Heart left ventricle (tissue), 13 donors: ENCODE measurements around the gene IPP.

Source experiments
- CTCF ChIP-seq, 12 donors: fragments of 200-600 bp; sonication (generic) in 4 of 12; IDR thresholded peaks; one replicate each; pipeline versions ENCODE4 v1.5.0 to v1.8.0; 2018 to 2022; ENCODE audit warnings: antibody characterized with exemption in 12 of 12, mild to moderate bottlenecking in 5 of 12
- POLR2A ChIP-seq, 2 donors: fragments of 450-650 bp; IDR thresholded peaks; one replicate each; pipeline ENCODE4 v1.6.1; 2017; ENCODE audit warnings: antibody characterized with exemption in 2 of 2, mild to moderate bottlenecking in 2 of 2, moderate library complexity in 2 of 2
- donor health status: ischemic (EF 13 %, LVEDD 7.1; RV severe dilation, severe dysfunction).
- donor health status: DM: no; HTN: yes; CAD: no.
- donor health status: DM: no; HTN: no; CAD: no.
- donor health status: ischemic (EF 25% LVEDD 6.9; RV normal size, moderate dysfunction).
- donor health status: ischemic (EF 25% LVEDD 5.7; RV mildly dilated, moderate dysfunction).
- donor health status: ischemic (EF 35%, LVEDD 5.7; RV mildly dilated, moderate dysfunction).
- donor health status: nonischemic (EF 11% LVEDD 7.7; RV severe dilation, severe dysfunction).
- donor health status: DM: yes; HTN: yes; CAD: no.
- donor health status: PGD.
- donor health status: ischemic (EF 29% LVEDD 5.4; RV normal size, mild dysfunction).
- donor health status: nonischemic (EF 23%, LVEDD 6.1; RV moderate dilation, normal function).

- TF ChIP-seq CTCF (IDR thresholded peaks at IDR 0.05) (peak in 5 of 12 donors; percentile 13 to 54 (median 49)), POLR2A (IDR thresholded peaks at IDR 0.05) (peak; percentile 58 to 89)
Measured at GRCh38 chr1:45750298-45751038, at the start of gene IPP.
